Heart right ventricle (tissue), 16 donors: Measurements from ENCODE around the gene TBATA. TPM values are rescaled to one million over a fixed set of nuclear protein-coding genes. Genes with fewer than 3 reads are reported as not detected.

Experiments used
- ATAC-seq, 8 donors: fragments of 200-7000 bp; cut with Tn5 transposase; one replicate each; pipeline ENCODE4 v1.9.1; 2020; ENCODE audit warnings: mild to moderate bottlenecking in 8 of 8, moderate library complexity in 8 of 8, moderate number of reproducible peaks in 1 of 8
- DNase-seq, 2 donors: peaks; one replicate each; pipeline ENCODE4 v3.0.0-alpha.2; 2020
- H3K27ac ChIP-seq, 10 donors: fragments of 200-600 bp; sonication (generic) in 2 of 10; one replicate each; pipeline versions ENCODE4 v1.5.0 to v1.8.0; 2020 to 2022; ENCODE audit warnings: mild to moderate bottlenecking in 3 of 10
- H3K27me3 ChIP-seq, 7 donors: fragments of 200-600 bp; one replicate each; pipeline ENCODE4 v1.8.0; 2021 to 2022; ENCODE audit warnings: mild to moderate bottlenecking in 2 of 7
- H3K36me3 ChIP-seq, 9 donors: fragments of 200-600 bp; sonication (generic) in 1 of 9; one replicate each; pipeline versions ENCODE4 v1.5.0 to v1.8.0; 2020 to 2022; ENCODE audit warnings: mild to moderate bottlenecking in 2 of 9
- H3K4me1 ChIP-seq, 9 donors: fragments of 200-600 bp; sonication (generic) in 1 of 9; one replicate each; pipeline versions ENCODE4 v1.5.0 to v1.8.0; 2020 to 2022; ENCODE audit warnings: mild to moderate bottlenecking in 4 of 9
- H3K4me3 ChIP-seq, 10 donors: fragments of 200-600 bp; sonication (generic) in 2 of 10; one replicate each; pipeline versions ENCODE4 v1.5.0 to v1.8.0; 2020 to 2022; ENCODE audit warnings: mild to moderate bottlenecking in 7 of 10, moderate library complexity in 2 of 10
- H3K9me3 ChIP-seq, 11 donors: fragments of 200-600 bp in 10 of 11; sonication (generic) in 2 of 11; one replicate each; pipeline versions ENCODE4 v1.5.0 to v1.8.0; 2013 to 2022; ENCODE audit warnings: mild to moderate bottlenecking in 2 of 11, control low read depth in 1 of 11, moderate library complexity in 1 of 11
- WGBS, 2 donors: extraction: QIAGEN DNeasy Blood & Tissue Kit; methylation state at CpG; one replicate each; pipeline ENCODE4 v1.1.7; 2013; ENCODE audit warnings: inconsistent platforms in 1 of 2; 5-methylcytosine and 5-hydroxymethylcytosine counted together
- intact Hi-C, 10 donors: fragments of 100-400 bp; cut with DNase I; formaldehyde crosslinking; loops; one replicate each; pipeline versions ENCODE4 v1.11.1 to v1.14.2; 2022
- polyA plus RNA-seq, 2 donors: library from polyadenylated mRNA; stranded (reverse); fragments of 200-250 nt; gene quantifications; one replicate each; pipeline ENCODE4 v1.2.3, GENCODE V29; 2013
- total RNA-seq, 10 donors: library from RNA; stranded (reverse); fragmentation: NEBNext Ultra II Directional in 3 of 10; extraction: Animal tissue kit (Norgen Biotek cat#: 25700) in 3 of 10; gene quantifications; one replicate each; pipeline versions ENCODE4 v1.2.1 to v1.2.4, GENCODE V29; 2021 to 2023
- TF ChIP-seq, protein P1 (sequence below), 9 donors: fragments of 200-600 bp; sonication (generic) in 2 of 9; IDR thresholded peaks; one replicate each; pipeline versions ENCODE4 v1.5.0 to v1.8.0; 2021 to 2022; ENCODE audit warnings: antibody characterized with exemption in 9 of 9, mild to moderate bottlenecking in 5 of 9, moderate library complexity in 1 of 9
- donor health status: Arrhythmogenic right ventricular cardiomyopathy.
- donor health status: ischemic (EF 13 %, LVEDD 7.1; RV severe dilation, severe dysfunction).
- donor health status: healthy with polysubstance abuse.
- donor health status: DM: no; HTN: yes; CAD: no.
- donor health status: DM: no; HTN: no; CAD: no.
- donor health status: ischemic (EF 25% LVEDD 6.9; RV normal size, moderate dysfunction).
- donor health status: ischemic (EF 25% LVEDD 5.7; RV mildly dilated, moderate dysfunction).
- donor health status: healthy.
- donor health status: DM: yes; HTN: yes; CAD: no.
- donor health status: Ischemic cardiomyopathy.
- donor health status: ischemic (EF 35%, LVEDD 5.7; RV mildly dilated, moderate dysfunction).
- donor health status: nonischemic (EF 11% LVEDD 7.7; RV severe dilation, severe dysfunction).
- donor health status: DM: yes; HTN: yes; CAD: no.
- donor health status: PGD.
- donor health status: ischemic (EF 29% LVEDD 5.4; RV normal size, mild dysfunction).
- donor health status: nonischemic (EF 23%, LVEDD 6.1; RV moderate dilation, normal function).

Gene TBATA
- total and polyA plus RNA-seq, 12 donors = not detected

DNA sequence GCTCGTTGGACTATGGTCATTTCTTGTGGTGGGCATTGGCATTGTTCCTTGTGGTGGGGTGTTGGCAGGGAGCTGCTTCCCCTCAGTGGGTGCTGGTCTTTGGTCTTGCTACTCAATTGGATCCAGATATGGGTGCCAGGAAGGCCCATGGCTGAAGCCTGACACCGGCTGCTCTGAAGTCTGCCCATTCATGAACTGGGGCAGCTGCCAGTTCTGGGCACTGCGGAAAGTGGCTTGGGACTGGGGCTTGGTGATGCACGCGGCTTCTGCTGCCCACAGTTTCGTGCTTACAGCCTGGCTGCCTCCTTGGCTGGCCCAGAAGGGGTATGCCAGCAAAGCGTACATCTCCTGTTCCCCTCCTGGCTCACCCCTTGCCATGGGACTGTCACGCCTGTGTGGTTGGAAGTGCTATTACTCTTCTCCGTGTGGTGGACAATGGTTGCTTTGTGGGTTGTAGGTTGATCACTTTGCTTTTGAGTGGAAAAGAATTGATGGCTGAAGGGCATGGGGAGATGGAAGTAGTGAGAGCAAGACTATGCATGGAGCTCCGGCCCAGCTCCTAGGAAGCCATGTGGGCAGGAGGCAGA lies 58.2 kb downstream of the TBATA start:
- peaks cover 0 to 17% (median 8%) of the 10 kb centered on the region in 9 donors for H3K4me1 ChIP-seq
- H3K36me3 ChIP-seq = no peaks in the 10 kb centered on the region
- DNase-seq (no peak), ATAC-seq (no peak)
- H3K27me3 ChIP-seq = no peaks in the 10 kb centered on the region
- 86 to 94% methylated on average over 10 of the region's 10 CpGs for WGBS, 2 donors
- intact Hi-C loops = no loop called here
- H3K27ac ChIP-seq = no peak overlapping the region
- H3K4me3 ChIP-seq = no peak overlapping the region
- H3K9me3 ChIP-seq = no peaks in the 10 kb centered on the region
- TF ChIP-seq, protein P1, sequence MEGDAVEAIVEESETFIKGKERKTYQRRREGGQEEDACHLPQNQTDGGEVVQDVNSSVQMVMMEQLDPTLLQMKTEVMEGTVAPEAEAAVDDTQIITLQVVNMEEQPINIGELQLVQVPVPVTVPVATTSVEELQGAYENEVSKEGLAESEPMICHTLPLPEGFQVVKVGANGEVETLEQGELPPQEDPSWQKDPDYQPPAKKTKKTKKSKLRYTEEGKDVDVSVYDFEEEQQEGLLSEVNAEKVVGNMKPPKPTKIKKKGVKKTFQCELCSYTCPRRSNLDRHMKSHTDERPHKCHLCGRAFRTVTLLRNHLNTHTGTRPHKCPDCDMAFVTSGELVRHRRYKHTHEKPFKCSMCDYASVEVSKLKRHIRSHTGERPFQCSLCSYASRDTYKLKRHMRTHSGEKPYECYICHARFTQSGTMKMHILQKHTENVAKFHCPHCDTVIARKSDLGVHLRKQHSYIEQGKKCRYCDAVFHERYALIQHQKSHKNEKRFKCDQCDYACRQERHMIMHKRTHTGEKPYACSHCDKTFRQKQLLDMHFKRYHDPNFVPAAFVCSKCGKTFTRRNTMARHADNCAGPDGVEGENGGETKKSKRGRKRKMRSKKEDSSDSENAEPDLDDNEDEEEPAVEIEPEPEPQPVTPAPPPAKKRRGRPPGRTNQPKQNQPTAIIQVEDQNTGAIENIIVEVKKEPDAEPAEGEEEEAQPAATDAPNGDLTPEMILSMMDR (IDR thresholded peaks at IDR 0.05) = no peak

DNA sequence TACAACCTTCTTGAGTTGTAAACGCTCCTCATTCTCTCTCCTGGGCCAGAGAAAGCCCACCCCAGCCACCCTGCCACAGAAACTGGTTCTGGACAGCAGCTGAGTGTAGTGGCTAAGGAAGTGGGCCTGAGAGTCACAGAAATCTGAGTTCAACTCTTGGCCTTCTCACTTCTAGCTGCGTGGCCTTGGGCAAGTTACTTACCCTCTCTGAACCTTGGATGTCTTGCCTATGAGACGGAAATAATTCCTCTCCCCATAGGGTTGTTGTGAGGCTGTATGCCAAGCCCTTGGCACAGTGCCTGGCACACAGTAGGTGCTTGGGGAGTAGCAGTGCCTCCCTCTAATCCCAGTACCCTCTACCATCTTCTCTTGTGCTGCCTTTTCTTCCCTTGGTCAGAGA lies 61.4 kb downstream of the TBATA start:
- intact Hi-C loops = no loop called here
- Histone ChIP-seq H3K27ac (no peak overlapping the region), H3K4me3 (no peak overlapping the region), H3K27me3 (no peaks in the 10 kb centered on the region), H3K36me3 (peaks cover 0 to 6% (median 0%) of the 10 kb centered on the region in 9 donors), H3K9me3 (no peaks in the 10 kb centered on the region), H3K4me1 (peaks cover 0 to 11% (median 5%) of the 10 kb centered on the region in 9 donors)
- DNase-seq = no peak
- 94 to 95% methylated on average over 3 of the region's 3 CpGs for WGBS, 2 donors
- ATAC-seq = no peak
- TF ChIP-seq, protein P1 (IDR thresholded peaks at IDR 0.05) = no peak

DNA sequence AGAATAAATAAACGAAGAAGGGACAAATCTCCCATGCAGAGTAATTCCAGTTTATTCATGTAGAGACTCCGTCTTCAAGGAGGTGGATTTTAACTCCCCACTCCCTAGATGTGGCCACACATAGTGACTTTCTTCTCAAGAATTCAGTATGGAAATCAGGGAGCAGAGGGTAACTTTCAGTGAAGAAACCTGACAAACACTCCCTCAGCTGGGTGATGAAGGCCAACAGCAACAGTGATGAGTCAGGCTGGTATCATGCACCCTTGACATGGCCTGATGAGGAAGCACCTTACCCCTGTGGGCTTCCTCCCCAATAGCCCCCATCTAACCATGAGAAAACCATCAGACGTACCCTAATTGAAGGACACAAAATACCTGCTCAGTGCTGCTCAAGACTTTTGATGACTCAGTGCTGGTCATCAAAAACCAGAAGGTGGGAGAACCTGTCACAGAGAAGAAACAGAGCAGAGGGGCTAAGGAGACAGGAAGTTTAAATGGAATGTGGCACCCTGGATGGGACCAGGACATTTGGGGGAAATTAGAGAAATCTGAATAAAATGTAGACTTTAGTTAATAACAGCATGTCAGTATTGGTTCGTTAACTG lies 62.3 kb downstream of the TBATA start:
- Histone ChIP-seq H3K27ac (no peak overlapping the region), H3K9me3 (no peaks in the 10 kb centered on the region), H3K36me3 (peaks cover 0 to 6% (median 0%) of the 10 kb centered on the region in 9 donors), H3K4me1 (peaks cover 0 to 3% (median 0%) of the 10 kb centered on the region in 9 donors), H3K27me3 (no peaks in the 10 kb centered on the region), H3K4me3 (no peak overlapping the region)
- no peak for ATAC-seq
- intact Hi-C loops = no loop called here
- DNase-seq = no peak
- WGBS, 2 donors = 93 to 94% methylated on average over 4 of the region's 4 CpGs
- TF ChIP-seq, protein P1 (IDR thresholded peaks at IDR 0.05) = no peak

Other genes starting within 250 kb of the TBATA start
- gene PRF1, start 182.6 kb downstream of the TBATA start, total RNA-seq = 10 to 100 TPM in 1 of 10 donors, 1 to 10 TPM in 5, under 1 TPM in 4; 0.33 to 13.8 (median 1.2) TPM
- 1 to 10 TPM in 1 of 2 donors, under 1 TPM in 1; 0.61 to 1.5 TPM for gene PRF1, start 182.6 kb downstream of the TBATA start, polyA plus RNA-seq
- 1 to 10 TPM in 3 of 10 donors, under 1 TPM in 7; 0.08 to 1.4 (median 0.59) TPM for gene ADAMTS14, start 112.9 kb downstream of the TBATA start, total RNA-seq
- under 1 TPM; 0.13 to 0.66 TPM for gene ADAMTS14, start 112.9 kb downstream of the TBATA start, polyA plus RNA-seq
- 10 to 100 TPM in 9 of 10 donors, 1 to 10 TPM in 1; 8.3 to 20.3 (median 13.9) TPM for gene SGPL1, start 30.6 kb upstream of the TBATA start, total RNA-seq
- gene SGPL1, start 30.6 kb upstream of the TBATA start, polyA plus RNA-seq = 1 to 10 TPM; 3.7 to 5.9 TPM
- gene PCBD1, start 103.2 kb upstream of the TBATA start, total RNA-seq = 100 to 1,000 TPM; 122 to 179 (median 144) TPM
- 100 to 1,000 TPM; 116 to 118 TPM for gene PCBD1, start 103.2 kb upstream of the TBATA start, polyA plus RNA-seq